GM19328 (cell line): ENCODE data around the gene CTNNBIP1.
"Not testable (repeated sequence)": the region's sequence is repeated elsewhere in the genome, so short reads cannot be mapped to it uniquely, and the experiment has no call there.

Source experiments
- ATAC-seq: cut with Tn5 transposase; IDR thresholded peaks from one replicate; pipeline ENCODE4 v1.9.1; 2021; ENCODE audit warnings: mild to moderate bottlenecking, moderate library complexity; ENCODE audit not compliant: unreplicated experiment

The CTNNBIP1 gene, protein sequence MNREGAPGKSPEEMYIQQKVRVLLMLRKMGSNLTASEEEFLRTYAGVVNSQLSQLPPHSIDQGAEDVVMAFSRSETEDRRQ

DNA sequence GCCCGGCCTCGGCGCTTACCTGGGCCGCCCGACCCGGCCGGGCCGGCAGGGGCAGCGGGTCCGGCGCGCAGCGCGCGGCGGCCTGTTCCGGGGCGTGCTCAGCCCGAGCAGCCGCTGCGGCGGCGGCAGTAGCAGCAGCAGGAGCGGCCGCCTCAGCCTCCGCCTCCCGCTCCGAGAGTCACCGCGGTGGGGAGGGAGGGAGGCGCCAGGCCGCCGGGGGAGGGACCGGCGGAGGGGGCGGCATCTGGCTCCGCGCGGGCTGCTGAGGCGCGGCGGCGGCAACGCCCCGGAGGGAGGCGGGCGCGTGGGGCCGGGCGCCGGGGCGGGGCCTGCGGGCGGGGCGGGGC lies at the start of gene CTNNBIP1:
CTNNBIP1 (minus strand) TSS at position 194 of the 347 bp plus-strand sequence. CDS start 38,205 bp downstream, outside the sequence.
- ATAC-seq, result peak; percentile 83

DNA sequence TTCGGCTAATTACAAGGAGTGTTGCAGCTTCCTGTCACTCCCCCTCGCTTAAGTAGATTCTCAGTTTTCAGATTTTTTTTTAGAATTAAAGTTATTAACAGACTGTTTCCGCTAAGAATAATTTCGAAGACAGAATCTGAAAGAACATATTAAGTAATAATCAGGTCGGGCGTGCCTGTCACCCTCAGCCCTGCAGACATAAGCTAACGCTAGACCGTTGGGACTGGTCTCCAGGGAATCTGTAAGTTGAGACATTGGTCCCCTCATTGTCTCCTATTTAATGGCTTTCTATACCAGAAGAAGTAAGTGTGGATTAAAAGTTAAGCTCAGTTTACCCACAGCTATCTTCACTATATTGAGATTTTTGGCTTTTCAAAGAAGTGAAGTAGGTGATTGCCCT lies 47.7 kb upstream of the CTNNBIP1 start:
- ATAC-seq, result no peak

DNA sequence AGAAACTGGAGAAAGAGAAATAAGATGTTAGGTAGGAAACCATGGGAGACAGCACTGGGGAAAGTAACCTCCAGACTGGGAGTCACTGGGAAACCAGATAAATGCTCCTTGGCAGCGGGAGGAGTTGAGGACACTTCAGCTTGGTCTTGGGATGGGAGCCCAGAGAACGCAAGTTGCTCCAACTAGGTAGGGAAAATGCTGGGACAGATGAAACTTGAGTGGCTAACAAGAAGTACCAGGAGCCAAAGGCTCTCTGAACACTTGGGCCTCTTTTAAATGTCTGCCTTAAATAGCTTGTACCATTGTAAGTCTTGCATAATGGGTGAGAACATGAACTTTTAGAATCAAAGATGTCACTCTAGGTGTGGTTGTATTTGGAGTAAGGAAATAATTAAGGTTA lies 36.2 kb upstream of the CTNNBIP1 start:
- no peak for ATAC-seq

DNA sequence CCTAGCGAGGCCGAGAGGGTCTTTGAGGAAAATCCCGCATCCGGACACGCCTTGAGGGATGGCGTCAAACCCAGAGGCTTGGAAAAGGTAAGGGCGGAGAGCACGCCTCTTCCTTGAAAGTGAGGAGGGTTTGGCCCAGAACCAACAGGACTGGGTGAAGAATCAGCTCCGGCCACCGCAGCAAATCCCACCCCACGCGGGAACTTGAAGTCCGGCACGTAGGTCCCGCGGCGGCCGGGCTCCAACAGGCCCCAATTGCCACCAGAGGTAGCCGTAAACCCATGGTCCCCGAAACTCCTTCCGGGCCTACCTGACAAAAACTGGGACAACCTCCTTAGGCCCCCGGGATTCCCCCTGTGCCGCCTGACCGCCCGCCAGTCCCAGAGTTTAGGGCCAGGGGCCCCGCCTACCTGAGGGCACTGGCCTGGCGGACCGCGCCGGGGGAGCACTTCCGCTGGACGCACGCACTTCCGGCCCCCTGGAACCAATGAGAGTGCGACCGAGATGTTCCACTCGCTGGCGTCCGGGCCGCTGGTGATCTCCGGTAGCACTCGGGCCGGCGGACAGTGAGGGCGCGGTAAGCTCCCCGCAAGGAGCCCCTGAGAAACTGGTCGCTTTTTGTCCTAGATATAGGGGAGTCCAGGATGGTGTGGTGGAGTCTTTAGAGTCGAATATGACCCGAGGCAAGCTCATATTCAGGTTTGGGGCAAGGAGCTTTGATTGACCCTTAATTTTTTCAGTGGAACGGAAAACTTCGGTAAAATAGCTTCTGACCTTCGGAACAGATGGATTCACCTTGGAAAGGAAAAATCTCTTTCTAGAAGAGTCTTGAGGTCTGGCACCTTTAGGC lies 33.1 kb upstream of the CTNNBIP1 start, which contains the start of the genes LZIC and NMNAT1:
LZIC (minus strand) TSS at position 453 of the 850 bp plus-strand sequence. CDS start 6,772 bp downstream, outside the sequence.
NMNAT1 (plus strand) TSS at position 537 of the 850 bp plus-strand sequence. CDS start 28,599 bp downstream, outside the sequence.
- ATAC-seq, result peak; percentile 90

DNA sequence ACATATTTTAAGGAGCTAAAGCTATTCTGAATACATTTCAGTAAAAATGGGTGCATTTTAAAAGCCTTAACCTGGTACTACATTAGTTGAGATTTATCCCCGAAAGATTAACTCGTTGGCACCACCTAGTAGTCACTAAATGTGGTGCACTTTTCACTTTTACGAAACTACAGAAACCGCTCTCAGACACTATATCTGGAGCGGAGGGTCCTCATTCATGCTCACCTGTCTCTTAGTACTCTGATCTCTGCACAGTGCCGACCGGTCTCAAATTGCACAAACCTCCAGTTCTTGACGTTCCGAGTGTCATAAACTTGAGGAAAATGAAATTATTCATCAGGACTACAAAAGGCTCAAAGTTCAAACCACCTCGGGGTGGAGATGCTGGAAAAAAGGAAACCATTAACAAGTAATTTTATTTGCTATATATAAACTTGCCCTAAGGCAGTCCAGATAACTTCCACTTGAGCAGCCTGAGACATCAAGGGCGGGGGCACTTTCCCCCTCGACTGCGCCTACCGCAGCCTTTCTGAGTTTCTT lies 32.4 kb upstream of the CTNNBIP1 start:
- ATAC-seq, result no peak

DNA sequence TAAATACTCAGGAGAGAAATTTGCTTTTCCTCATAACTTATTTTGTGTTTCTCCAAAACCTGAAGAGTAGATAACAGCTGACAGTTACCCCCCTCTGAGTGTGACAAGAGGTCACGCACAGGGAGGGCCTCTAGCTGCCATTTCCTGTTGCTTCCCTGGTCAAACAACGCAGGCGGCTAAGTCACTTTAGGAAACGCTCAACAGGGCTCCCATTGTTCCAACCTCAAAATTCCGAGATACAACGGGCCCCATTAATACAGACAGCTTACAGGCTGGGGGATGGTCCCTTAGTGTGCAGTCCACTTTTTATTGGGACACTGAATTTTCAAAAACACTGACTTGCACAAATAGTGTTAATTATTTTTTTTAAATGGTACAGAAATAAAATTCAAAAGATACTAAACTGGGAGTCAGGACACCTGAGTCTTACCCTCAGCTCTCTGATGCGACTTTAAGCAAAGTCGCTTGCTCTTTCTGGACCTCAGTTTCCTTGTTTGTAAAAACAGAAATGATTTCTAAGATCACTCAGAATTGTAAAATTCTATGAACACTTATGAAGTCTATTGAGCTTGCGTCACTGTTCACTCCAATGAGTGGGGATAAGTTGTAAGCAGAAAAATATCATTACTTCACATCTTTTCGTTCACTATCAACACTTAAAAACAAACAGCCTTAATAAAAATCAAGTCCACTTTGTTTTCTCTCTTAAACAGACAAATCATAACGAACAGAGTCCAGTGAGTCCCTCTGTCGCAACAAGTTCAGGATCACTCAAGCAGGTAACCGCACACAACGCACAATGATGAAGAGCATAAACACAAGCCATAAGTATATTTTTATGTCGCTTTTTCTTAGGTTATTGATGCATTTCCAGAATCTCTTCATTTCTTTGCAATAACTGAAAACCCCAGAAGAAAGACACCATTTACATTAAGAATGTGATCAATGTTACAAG lies 19.6 kb upstream of the CTNNBIP1 start:
- ATAC-seq, result no peak

DNA sequence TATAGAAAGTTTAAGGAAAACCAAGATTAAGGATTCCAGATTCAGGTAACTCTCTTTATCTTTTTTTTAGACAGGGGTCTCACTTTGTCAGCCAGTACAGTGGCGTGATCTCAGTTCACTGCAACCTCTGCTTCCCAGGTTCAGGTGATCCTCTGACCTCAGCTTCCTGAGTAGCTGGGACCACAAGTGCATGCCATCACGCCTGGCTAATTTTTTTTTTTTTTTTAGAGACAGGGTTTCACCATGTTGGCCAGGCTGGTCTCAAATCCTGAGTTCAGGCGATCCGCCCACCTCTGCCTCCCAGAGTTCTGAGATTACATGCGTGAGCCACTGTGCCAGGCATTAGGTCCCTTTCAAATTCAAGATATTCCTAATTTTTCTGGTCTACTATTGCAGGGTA lies 17.2 kb upstream of the CTNNBIP1 start:
- ATAC-seq, result no peak

DNA sequence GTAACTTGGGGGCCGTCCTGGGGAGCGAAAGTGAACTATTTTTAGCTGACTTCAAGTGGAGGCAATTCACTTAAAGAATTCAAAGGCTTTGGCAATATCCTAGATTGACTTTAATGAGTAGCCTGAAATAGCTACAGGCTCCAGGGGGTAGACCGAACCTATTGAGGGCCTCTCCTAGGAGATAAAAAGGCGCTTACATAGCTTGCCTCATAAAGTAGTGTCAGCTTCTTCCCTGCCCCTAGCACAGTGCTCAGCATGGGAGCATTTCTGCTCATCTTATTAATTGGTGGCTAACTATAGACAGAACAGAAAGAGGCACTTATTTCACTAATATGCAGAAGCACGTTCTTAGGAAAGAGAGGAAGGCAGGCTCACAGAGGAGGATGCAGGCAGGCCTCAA lies 12.3 kb upstream of the CTNNBIP1 start:
- ATAC-seq, result no peak

DNA sequence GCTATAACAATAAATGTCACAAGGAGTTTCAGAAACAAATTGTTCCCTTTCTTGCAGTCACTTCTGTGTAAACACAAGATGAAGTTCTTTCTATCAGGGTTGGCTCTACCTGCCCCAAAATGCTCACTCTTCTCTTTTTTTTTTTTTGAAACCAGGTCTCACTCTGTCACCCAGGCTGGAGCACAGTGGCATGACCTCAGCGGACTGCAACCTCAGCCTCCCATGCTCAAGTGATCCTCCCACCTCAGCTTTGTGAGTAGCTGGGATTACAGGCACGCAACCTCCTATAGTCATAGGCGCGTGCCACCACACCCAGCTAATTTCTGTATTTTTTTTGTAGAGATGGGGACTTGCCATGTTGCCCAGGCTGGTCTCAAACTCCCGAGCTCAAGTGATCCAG lies 10.5 kb upstream of the CTNNBIP1 start:
- no peak for ATAC-seq

DNA sequence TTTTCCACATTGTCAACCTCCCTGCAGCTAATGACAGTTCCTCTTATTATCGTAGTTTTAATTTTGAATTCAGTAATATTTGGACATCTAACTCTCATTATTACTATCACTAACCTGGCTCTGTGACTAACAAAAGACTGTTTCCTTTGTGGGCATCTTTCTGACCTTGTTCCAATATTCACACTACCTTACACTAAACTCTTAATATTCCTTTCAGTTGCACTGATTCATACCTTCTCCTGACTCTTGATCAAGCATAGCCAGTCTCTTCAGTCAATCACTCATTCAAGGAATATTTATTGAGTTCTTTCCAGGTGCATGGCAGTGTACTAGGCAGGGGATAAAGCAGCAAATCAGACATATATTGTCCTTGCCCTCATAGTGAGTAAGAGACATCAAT lies 7.8 kb upstream of the CTNNBIP1 start:
- ATAC-seq, result no peak

DNA sequence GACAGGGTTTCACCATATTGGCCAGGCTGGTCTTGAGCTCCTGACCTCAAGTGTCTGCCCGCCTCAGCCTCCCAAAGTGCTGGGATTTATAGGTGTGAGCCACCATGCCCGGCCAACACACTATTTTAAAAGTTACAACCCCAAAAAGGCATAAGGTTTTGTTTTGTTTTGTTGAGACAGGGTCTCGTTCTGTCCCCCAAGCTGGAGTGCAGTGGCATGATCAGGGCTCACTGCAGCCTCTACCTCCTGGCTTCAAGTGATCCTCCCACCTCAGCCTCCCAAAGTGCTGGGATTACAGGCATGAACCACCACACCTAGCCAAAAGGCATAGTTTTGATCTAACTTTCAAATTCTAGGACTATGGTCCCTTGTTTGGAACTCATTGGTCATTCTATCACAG lies 7.4 kb upstream of the CTNNBIP1 start:
- not testable (repeated sequence) for ATAC-seq

DNA sequence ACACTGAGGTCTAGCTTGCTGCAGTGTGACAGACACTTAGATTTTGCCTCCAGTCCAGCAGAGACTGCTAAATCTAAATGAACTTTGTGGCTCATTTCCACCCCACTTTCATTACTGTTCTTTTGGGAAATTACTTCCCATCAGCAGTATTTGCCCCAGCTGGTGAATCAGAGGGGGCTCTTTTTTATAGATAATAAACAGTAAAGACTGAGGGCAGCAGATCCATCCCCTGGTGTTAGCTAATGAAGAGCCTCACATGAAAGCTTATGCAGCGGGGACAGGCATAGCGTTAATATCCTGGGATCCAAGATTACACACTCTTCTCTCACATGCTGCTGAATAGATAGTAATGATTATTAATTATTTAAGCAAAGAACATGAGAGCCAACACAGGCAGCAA lies 6.4 kb upstream of the CTNNBIP1 start:
- ATAC-seq, result no peak

DNA sequence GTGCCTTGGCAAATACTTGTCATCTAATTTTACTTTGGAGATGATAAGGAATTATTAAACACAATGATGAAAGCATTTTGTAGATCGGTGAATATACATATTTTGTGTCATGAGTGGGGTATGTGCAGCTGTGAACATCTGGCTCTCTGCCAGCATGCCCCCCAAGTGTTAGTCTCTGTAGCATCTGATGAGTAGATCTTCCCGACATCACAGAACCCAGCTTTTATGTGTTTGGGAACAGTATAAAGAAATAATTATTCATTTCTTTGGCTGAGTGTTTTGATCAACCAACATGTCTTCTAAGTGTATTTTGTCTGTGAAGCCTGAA lies 4.5 kb upstream of the CTNNBIP1 start:
- no peak for ATAC-seq

DNA sequence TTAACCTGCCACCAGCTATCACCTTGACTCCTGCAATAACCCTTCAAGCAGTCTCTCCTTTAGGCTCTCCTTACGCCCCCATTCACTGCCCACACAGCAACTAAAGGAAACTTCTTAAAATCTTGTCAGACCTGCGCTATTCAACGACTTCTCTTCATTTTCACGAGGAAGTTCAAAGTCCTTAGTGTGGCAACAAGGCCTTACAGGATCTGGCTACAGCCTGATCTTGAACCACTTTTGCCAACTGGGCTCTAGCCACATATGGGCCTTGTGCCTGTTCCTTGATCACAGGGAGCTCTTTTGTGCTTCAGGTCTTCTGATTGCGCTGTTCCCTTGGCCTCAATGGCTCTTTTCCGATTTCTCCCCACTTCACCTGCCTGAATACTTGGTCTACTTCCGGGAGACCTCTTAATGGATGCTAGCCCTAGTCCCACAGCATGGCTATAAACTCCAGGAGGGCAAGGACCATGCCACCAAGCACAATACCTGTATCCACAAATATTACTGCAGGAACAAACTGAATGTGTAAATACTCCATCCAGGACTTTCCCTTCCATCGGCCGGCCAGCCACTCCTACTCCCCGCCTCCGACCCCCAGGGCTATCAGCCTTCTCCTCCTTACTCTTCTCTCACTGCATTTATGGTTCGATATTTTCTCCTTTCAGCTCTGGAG lies 2.3 kb upstream of the CTNNBIP1 start:
- no peak for ATAC-seq

DNA sequence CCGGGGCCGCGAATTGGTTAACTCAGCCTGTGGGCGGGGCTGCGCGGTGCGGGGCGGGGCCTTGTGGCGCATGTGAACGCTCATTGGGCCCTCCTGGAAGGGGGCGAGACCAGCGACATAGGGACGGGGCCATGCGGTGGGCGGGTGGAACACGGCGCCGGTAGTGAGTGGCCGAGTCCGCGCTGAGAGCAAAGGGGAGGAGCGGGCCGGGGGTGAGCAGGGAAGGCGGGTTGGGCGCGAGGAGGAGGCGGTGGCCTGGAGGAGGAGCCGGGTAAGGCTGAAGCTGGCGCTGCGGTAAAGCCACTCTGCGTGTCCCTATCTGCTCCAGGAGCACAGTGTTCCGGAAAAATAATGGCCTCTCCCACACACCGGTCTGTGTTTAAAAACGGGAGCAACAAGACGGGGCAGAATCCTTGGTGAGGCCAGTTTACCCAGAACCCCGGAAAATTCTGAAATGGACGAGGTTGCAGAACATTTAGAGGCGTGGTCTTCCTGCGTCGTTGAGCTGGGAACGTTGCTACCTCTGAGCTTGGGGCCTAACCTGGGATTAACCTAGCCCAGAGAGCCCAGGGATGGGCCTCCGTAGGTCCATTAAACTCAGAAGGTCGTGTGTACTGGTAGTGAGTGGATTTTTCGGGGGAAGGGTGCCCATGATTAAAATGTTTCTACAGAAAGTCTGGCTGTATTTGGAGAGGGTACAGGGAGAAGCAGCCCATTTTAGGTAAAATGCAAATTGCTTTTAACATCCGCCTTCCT lies 532 bp upstream of the CTNNBIP1 start:
- peak; percentile 92 for ATAC-seq

DNA sequence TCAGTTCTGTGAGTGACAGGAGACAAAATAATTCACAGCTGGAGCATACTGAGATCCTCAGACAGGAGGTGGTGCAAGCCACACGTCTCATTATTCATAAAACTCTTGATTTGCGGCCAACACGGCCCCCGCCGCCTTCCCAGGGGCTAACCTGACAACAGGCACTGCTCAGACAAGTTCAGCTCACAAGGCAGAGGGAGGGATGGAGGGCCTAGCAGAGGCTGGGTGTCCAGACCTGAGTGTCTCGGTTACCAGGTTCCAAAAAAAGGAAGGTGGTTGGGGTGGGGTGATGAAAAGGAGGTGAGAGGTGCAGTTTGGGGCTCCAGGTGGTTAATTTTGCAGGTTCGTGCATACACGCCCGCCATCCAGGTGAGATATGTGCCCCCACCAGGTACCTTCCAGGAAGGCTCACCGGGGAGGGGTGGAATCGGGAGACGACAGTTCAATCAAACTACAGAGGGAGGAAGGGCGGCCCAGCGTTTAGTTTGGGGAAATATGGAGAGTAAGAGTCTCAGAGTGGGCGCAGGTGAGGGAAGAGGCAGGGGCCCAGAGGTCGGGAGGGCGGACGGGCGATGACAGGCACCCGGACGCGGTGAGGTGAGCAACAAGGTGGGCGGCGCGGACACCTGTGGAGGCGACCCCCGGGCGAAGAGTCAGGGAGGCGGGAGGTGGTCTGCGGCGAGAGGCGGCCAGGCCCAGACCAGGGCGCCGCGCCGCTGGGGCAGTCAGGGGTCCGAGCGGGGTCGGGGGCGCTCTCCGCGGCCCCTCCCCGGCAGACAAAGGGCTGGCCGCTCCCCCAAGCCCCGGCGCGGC lies 629 bp downstream of the CTNNBIP1 start:
- no peak for ATAC-seq

DNA sequence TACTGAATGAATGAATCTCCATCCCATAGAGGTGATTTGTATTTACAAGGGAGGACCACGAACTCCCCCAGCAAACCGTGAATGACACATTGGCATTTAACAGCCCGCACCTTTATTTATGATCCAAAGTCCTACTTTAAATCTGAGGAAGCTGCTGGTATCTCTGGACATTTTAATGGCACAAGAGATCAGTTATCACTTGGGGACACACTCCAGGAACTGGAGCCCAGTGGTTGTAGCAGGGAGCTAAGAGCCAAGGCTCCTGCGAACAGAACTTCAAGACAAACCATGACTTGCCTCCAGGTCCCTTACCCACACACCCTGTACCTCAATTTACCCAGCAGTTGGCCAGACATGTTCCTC lies 1.2 kb downstream of the CTNNBIP1 start:
- ATAC-seq, result no peak

DNA sequence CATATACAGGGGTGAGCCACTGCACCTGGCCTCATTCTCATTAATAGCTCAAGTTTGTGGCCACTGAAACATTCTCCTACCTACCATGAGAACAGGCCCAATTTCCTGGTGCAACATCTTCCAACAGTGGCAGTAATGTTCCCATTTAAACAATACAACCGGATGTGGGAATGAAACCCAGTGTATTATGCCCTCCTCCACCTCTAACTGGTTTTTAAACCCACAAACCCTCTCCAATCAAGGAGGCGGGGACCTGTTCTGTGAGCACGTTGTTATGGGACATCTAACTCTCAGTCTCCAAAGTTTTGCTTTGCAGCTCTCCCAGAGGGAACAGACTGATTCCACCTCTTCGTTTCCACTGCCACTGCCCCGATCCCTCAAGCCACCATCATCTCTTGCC lies 2.6 kb downstream of the CTNNBIP1 start:
- ATAC-seq, result no peak

DNA sequence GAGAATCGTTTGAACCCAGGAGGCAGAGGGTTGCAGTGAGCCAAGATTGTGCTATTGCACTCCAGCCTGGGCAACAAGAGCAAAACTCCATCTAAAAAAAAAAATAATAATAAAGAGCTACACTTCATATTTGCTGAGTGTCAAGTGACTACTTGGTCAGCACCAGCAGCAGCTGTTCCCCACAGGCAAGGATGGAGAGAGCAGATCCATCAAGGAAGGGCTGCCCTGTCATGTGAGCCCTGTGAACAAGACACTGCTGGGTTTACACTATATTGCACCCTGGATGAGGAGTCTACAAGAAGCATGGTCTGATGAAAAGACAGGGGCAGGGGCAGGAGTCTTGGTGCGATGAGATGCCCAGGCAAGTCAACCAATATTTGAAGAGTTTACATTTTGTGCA lies 3.6 kb downstream of the CTNNBIP1 start:
- no peak for ATAC-seq
